ENCODE results near the gene KRT20. TPM values are rescaled to one million over a fixed set of nuclear protein-coding genes. Genes with fewer than 3 reads are reported as not detected.

The KRT20 gene
- total RNA-seq, 4 donors from 2014 or later = 207 to 797 (median 735) TPM

DNA sequence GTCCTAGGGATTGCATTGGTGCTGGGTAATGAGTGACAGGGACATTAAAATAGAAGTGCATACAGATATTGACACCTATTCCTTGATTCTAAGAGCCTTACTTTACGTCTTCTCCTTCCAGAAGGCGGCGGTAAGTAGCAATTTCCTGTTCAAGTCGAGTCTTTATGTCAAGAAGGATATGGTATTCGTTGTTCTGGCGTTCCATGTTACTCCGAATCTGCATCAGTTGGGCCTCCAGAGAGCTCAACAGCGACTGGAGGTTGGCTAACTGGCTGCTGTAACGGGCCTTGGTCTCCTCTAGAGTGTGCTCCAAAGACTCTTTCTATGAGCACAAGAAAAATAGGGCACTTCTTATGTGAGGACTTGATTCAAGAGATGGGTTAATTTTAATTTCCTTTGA, 7.0 kb downstream of the KRT20 start:
- 86 to 91% methylated on average over 6 to 9 of the region's 9 CpGs for whole genome bisulfite sequencing, 2 donors (ENCODE audit: low coverage in 1 of 2)
- no peaks in the 10 kb centered on the region for H3K9me3 ChIP-seq
- H3K27me3 ChIP-seq = no peaks in the 10 kb centered on the region
- DNase-seq = no peak
- no peak overlapping the region for H3K4me3 ChIP-seq
- TF ChIP-seq EP300 (IDR thresholded peaks at IDR 0.05; ENCODE audit: low read depth) (no peak), POLR2A (IDR thresholded peaks at IDR 0.05) (peak; percentile 12)
- no peaks in the 10 kb centered on the region for H3K4me1 ChIP-seq
- in situ Hi-C loops (cut with MboI; ENCODE audit: low pct_ligation_motif_present in 1 of 4, low pct_unique_long_range_greater_than_20kb in 1 of 4, low sequenced_read_pairs in 3 of 4) = no loop called here
- intact Hi-C loops (cut with DNase I; ENCODE audit: low total_unique reads) = no loop called here
- H3K36me3 ChIP-seq = no peaks in the 10 kb centered on the region
- H3K27ac ChIP-seq = no peak overlapping the region

DNA sequence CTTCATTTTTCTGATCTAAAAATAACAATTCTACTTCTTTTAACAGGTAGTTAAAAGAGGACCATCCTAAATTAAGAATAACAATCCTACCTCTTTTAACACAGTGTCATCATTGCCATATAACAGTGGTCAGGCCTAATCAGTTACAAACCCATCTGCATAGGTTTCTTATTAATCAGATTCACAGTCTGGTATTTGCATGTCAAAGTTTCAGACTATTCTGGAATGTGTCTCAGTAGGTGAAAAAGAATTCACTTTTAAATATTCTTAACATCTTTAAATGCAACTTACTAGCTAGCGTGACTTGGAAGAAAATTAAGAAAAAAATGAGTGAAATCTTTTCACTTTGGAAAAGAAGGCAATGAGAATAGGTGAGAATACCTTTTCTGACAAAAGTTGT, 11.2 kb downstream of the KRT20 start:
- Histone ChIP-seq H3K36me3 (no peaks in the 10 kb centered on the region), H3K9me3 (no peaks in the 10 kb centered on the region), H3K4me1 (no peaks in the 10 kb centered on the region), H3K4me3 (no peak overlapping the region), H3K27me3 (no peaks in the 10 kb centered on the region), H3K27ac (no peak overlapping the region)
- intact Hi-C loops (cut with DNase I; ENCODE audit: low total_unique reads) = no loop called here
- TF ChIP-seq, protein P1, sequence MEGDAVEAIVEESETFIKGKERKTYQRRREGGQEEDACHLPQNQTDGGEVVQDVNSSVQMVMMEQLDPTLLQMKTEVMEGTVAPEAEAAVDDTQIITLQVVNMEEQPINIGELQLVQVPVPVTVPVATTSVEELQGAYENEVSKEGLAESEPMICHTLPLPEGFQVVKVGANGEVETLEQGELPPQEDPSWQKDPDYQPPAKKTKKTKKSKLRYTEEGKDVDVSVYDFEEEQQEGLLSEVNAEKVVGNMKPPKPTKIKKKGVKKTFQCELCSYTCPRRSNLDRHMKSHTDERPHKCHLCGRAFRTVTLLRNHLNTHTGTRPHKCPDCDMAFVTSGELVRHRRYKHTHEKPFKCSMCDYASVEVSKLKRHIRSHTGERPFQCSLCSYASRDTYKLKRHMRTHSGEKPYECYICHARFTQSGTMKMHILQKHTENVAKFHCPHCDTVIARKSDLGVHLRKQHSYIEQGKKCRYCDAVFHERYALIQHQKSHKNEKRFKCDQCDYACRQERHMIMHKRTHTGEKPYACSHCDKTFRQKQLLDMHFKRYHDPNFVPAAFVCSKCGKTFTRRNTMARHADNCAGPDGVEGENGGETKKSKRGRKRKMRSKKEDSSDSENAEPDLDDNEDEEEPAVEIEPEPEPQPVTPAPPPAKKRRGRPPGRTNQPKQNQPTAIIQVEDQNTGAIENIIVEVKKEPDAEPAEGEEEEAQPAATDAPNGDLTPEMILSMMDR (IDR thresholded peaks at IDR 0.05) = no peak
- TF ChIP-seq POLR2AphosphoS5 (IDR thresholded peaks at IDR 0.05) = no peak
- TF ChIP-seq POLR2A (IDR thresholded peaks at IDR 0.05) = no peak
- no peak for TF ChIP-seq EP300 (IDR thresholded peaks at IDR 0.05; ENCODE audit: low read depth)
- no peak for DNase-seq
- 85 to 94% methylated on average over 1 of the region's 1 CpG for whole genome bisulfite sequencing, 2 donors (ENCODE audit: low coverage in 1 of 2)
- in situ Hi-C loops (cut with MboI; ENCODE audit: low pct_ligation_motif_present in 1 of 4, low pct_unique_long_range_greater_than_20kb in 1 of 4, low sequenced_read_pairs in 3 of 4) = no loop called here

DNA sequence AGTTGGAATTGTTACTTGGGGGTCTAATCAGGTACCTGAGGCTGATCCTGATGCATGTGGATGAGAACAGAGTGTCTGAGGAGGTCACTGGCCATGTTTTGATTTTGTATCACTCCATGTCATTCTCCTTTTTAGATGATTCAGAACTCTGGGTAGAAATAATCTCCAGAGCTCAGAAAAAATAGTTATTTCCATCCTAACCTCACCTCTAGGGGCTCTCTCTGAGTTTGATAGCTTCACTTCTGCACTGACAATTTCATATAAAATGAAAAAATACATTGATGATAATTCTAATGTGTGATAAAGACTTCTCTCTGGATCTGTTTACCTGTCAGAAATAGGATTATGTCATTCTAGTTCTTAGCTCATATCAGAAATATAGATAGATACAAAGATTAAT, 11.8 kb downstream of the KRT20 start:
- H3K27ac ChIP-seq = no peak overlapping the region
- H3K4me3 ChIP-seq = no peak overlapping the region
- no peak for DNase-seq
- no peaks in the 10 kb centered on the region for H3K9me3 ChIP-seq
- TF ChIP-seq POLR2A (IDR thresholded peaks at IDR 0.05) (no peak), POLR2AphosphoS5 (IDR thresholded peaks at IDR 0.05) (no peak), EP300 (IDR thresholded peaks at IDR 0.05; ENCODE audit: low read depth) (no peak)
- TF ChIP-seq, protein P1 (IDR thresholded peaks at IDR 0.05) = no peak
- in situ Hi-C loops (cut with MboI; ENCODE audit: low pct_ligation_motif_present in 1 of 4, low pct_unique_long_range_greater_than_20kb in 1 of 4, low sequenced_read_pairs in 3 of 4) = no loop called here
- H3K36me3 ChIP-seq = no peaks in the 10 kb centered on the region
- intact Hi-C loops (cut with DNase I; ENCODE audit: low total_unique reads) = no loop called here
- H3K4me1 ChIP-seq = no peaks in the 10 kb centered on the region
- H3K27me3 ChIP-seq = no peaks in the 10 kb centered on the region

DNA sequence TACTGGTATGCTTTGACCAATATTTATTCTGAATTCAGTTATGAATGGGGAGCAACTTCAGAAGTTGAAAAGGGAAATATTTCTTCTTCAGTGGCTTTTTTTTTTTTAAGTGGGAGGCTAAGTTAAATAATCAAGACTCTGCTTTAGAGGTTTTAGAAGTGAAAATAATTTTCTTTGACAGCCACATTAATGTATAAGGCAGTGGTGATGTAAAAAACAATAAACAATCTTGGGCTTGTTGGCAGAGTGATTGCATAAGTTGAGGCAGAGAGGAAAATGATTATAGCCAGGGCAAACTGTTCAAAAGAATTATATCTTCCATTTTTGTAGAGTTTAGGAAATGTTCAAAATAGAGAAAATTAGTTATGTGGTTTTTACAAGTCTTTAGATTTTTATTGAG, 12.6 kb downstream of the KRT20 start:
- Histone ChIP-seq H3K4me3 (no peak overlapping the region), H3K4me1 (no peaks in the 10 kb centered on the region), H3K27me3 (no peaks in the 10 kb centered on the region), H3K36me3 (no peaks in the 10 kb centered on the region), H3K9me3 (no peaks in the 10 kb centered on the region), H3K27ac (no peak overlapping the region)
- DNase-seq = no peak
- in situ Hi-C loops (cut with MboI; ENCODE audit: low pct_ligation_motif_present in 1 of 4, low pct_unique_long_range_greater_than_20kb in 1 of 4, low sequenced_read_pairs in 3 of 4) (no loop called here), intact Hi-C loops (cut with DNase I; ENCODE audit: low total_unique reads) (no loop called here)
- TF ChIP-seq POLR2A (IDR thresholded peaks at IDR 0.05) (no peak), POLR2AphosphoS5 (IDR thresholded peaks at IDR 0.05) (no peak), EP300 (IDR thresholded peaks at IDR 0.05; ENCODE audit: low read depth) (no peak)
- TF ChIP-seq, protein P1 (IDR thresholded peaks at IDR 0.05) = no peak

DNA sequence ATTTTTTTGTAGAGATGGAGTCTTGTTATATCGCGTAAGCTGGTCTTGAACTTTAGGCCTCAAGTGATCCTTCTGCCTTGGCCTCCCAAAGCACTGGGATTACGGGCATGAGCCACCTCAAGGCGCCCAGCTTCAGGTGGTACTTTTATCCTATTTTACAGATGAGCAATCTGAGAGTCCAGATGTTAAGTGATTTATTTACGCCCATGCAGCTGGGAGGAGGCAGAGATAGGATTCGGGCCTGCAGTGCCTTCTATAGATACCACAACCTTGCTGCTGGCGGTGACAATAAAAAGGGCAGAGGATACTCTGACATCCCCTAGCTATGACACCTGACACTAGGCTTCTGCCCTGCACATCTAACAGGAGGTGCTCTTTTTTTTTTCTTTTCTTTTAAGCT, 13.7 kb downstream of the KRT20 start:
- TF ChIP-seq, protein P1 (IDR thresholded peaks at IDR 0.05) = no peak
- no peak for TF ChIP-seq POLR2AphosphoS5 (IDR thresholded peaks at IDR 0.05)
- no peak overlapping the region for H3K27ac ChIP-seq
- H3K36me3 ChIP-seq = no peaks in the 10 kb centered on the region
- no peaks in the 10 kb centered on the region for H3K4me1 ChIP-seq
- no peak overlapping the region for H3K4me3 ChIP-seq
- in situ Hi-C loops (cut with MboI; ENCODE audit: low pct_ligation_motif_present in 1 of 4, low pct_unique_long_range_greater_than_20kb in 1 of 4, low sequenced_read_pairs in 3 of 4) = no loop called here
- H3K27me3 ChIP-seq = no peaks in the 10 kb centered on the region
- DNase-seq = no peak
- H3K9me3 ChIP-seq = no peaks in the 10 kb centered on the region
- WGBS, 2 donors (ENCODE audit: low coverage in 1 of 2) = 91 to 100% methylated on average over 5 to 7 of the region's 7 CpGs
- intact Hi-C loops (cut with DNase I; ENCODE audit: low total_unique reads) = no loop called here
